Liver (tissue), 9 donors: ENCODE results near the gene SMTNL2. TPM values are rescaled to one million over a fixed set of nuclear protein-coding genes. Genes with fewer than 3 reads are reported as not detected.

Experiments used
- DNase-seq: peaks from one replicate; pipeline ENCODE4 v3.0.0-alpha.2; 2017; ENCODE audit warnings: low spot score
- H3K27ac ChIP-seq, 2 donors: one replicate each; pipeline ENCODE4 v1.7.0; 2013; ENCODE audit warnings: inconsistent platforms in 2 of 2, low read length in 2 of 2, control low read depth in 1 of 2, low read depth in 1 of 2, mild to moderate bottlenecking in 1 of 2
- H3K27me3 ChIP-seq, 4 donors: one replicate each; pipeline versions ENCODE4 v1.6.1 to v1.7.0; 2013; ENCODE audit warnings: low read length in 3 of 4, inconsistent platforms in 1 of 4, mild to moderate bottlenecking in 1 of 4, moderate library complexity in 1 of 4; ENCODE audit not compliant: control insufficient read depth in 4 of 4, insufficient read depth in 4 of 4
- H3K36me3 ChIP-seq, 4 donors: one replicate each; pipeline versions ENCODE4 v1.6.1 to v1.7.0; 2013; ENCODE audit warnings: low read length in 3 of 4, mild to moderate bottlenecking in 3 of 4, low read depth in 1 of 4, moderate library complexity in 1 of 4; ENCODE audit not compliant: control insufficient read depth in 4 of 4, insufficient read depth in 3 of 4
- H3K4me1 ChIP-seq, 4 donors: one replicate each; pipeline versions ENCODE4 v1.6.1 to v1.7.0; 2013; ENCODE audit warnings: low read length in 3 of 4, mild to moderate bottlenecking in 3 of 4, moderate library complexity in 1 of 4; ENCODE audit not compliant: control insufficient read depth in 4 of 4, insufficient read depth in 4 of 4
- H3K4me3 ChIP-seq, 3 donors: one replicate each; pipeline versions ENCODE4 v1.6.1 to v1.7.0; 2013; ENCODE audit warnings: low read length in 3 of 3, control low read depth in 1 of 3, low read depth in 1 of 3, mild to moderate bottlenecking in 1 of 3
- H3K9ac ChIP-seq, 2 donors: one replicate each; pipeline ENCODE4 v1.7.0; 2013; ENCODE audit warnings: low read length in 2 of 2, mild to moderate bottlenecking in 2 of 2, moderate library complexity in 2 of 2, control low read depth in 1 of 2, low read depth in 1 of 2
- H3K9me3 ChIP-seq, 4 donors: one replicate each; pipeline versions ENCODE4 v1.6.1 to v1.7.0; 2013; ENCODE audit warnings: low read length in 3 of 4; ENCODE audit not compliant: control insufficient read depth in 4 of 4
- EGR1 ChIP-seq, 2 donors: IDR thresholded peaks; 2 replicates each; pipeline ENCODE4 v1.6.1; 2016 to 2018; ENCODE audit warnings: antibody characterized with exemption in 2 of 2, low read depth in 2 of 2
- FOXA1 ChIP-seq: IDR thresholded peaks from 2 replicates; pipeline ENCODE4 v1.6.1; 2016; ENCODE audit warnings: antibody characterized with exemption
- FOXA2 ChIP-seq: IDR thresholded peaks from 2 replicates; pipeline ENCODE4 v1.6.1; 2016; ENCODE audit warnings: antibody characterized with exemption
- GABPA ChIP-seq, 2 donors: IDR thresholded peaks in 1 of 2; conservative IDR thresholded peaks in 1 of 2; 2 replicates each; pipeline ENCODE4 v1.6.1; 2016; ENCODE audit warnings: antibody characterized with exemption in 2 of 2, mild to moderate bottlenecking in 1 of 2, moderate library complexity in 1 of 2
- HNF4A ChIP-seq, 2 donors: conservative IDR thresholded peaks; 2 replicates each; pipeline ENCODE4 v1.6.1; 2016; ENCODE audit warnings: antibody characterized with exemption in 2 of 2, mild to moderate bottlenecking in 2 of 2
- HNF4G ChIP-seq: IDR thresholded peaks from 2 replicates; pipeline ENCODE4 v1.6.1; 2016; ENCODE audit warnings: antibody characterized with exemption
- JUND ChIP-seq, 2 donors: IDR thresholded peaks; 2 replicates each; pipeline ENCODE4 v1.6.1; 2016; ENCODE audit warnings: antibody characterized with exemption in 2 of 2
- NR2F2 ChIP-seq: IDR thresholded peaks from 2 replicates; pipeline ENCODE4 v1.6.1; 2016; ENCODE audit warnings: antibody characterized with exemption
- RAD21 ChIP-seq, 2 donors: IDR thresholded peaks; 2 replicates each; pipeline ENCODE4 v1.6.1; 2016; ENCODE audit warnings: antibody characterized with exemption in 2 of 2, mild to moderate bottlenecking in 2 of 2
- RXRA ChIP-seq, 2 donors: IDR thresholded peaks; 2 replicates each; pipeline ENCODE4 v1.6.1; 2017 to 2018; ENCODE audit warnings: antibody characterized with exemption in 2 of 2, mild to moderate bottlenecking in 1 of 2
- SP1 ChIP-seq: IDR thresholded peaks from 2 replicates; pipeline ENCODE4 v1.6.1; 2018; ENCODE audit warnings: antibody characterized with exemption, mild to moderate bottlenecking
- TAF1 ChIP-seq: conservative IDR thresholded peaks from 2 replicates; pipeline ENCODE4 v1.6.1; 2016; ENCODE audit warnings: antibody characterized with exemption, mild to moderate bottlenecking
- YY1 ChIP-seq: IDR thresholded peaks from 2 replicates; pipeline ENCODE4 v1.6.1; 2016; ENCODE audit warnings: antibody characterized with exemption, mild to moderate bottlenecking
- WGBS: extraction: QIAGEN DNeasy Blood & Tissue Kit; methylation state at CpG from one replicate; pipeline ENCODE4 v1.1.7; 2013; 5-methylcytosine and 5-hydroxymethylcytosine counted together
- polyA plus RNA-seq, 2 donors: library from polyadenylated mRNA; stranded (reverse) in 1 of 2; unstranded in 1 of 2; fragments of 200-250 nt in 1 of 2; fragments of >200 nt in 1 of 2; fragmentation: Nextera tagmentation in 1 of 2; extraction: Ambion mirVana in 1 of 2; gene quantifications; one replicate each; pipeline versions ENCODE4 v1.2.1 to v1.2.3, GENCODE V29; 2013 to 2015
- total RNA-seq, 2 donors: library from RNA; depleted of rRNA; stranded (reverse); fragments of >200 nt; gene quantifications; one replicate each; pipeline ENCODE4 v1.2.3, GENCODE V29; 2014
- TF ChIP-seq, protein P1 (sequence below): IDR thresholded peaks from 2 replicates; pipeline ENCODE4 v1.6.1; 2016; ENCODE audit warnings: antibody characterized with exemption
- TF ChIP-seq, protein P2 (sequence below): fragments of 150-350 bp; IDR thresholded peaks from 2 replicates; pipeline ENCODE4 v1.5.1; 2017; ENCODE audit warnings: improper control_type of control experiment, low read depth, low read length; ENCODE audit not compliant: missing input control
- TF ChIP-seq, protein P3 (sequence below): IDR thresholded peaks from 2 replicates; pipeline ENCODE4 v1.6.1; 2016; ENCODE audit warnings: antibody characterized with exemption
- TF ChIP-seq, protein P4 (sequence below): IDR thresholded peaks from 2 replicates; pipeline ENCODE4 v1.6.1; 2016; ENCODE audit warnings: antibody characterized with exemption, mild to moderate bottlenecking
- TF ChIP-seq, protein P5 (sequence below): IDR thresholded peaks from 2 replicates; pipeline ENCODE4 v1.6.1; 2016; ENCODE audit warnings: antibody characterized with exemption
- donor health status: healthy.
- donor health status: healthy.
- donor health status: healthy.
- donor health status: healthy.
- donor health status: healthy.

Gene SMTNL2
- total and polyA plus RNA-seq, 4 donors, result 0.13 to 0.29 TPM; not detected in 2

DNA sequence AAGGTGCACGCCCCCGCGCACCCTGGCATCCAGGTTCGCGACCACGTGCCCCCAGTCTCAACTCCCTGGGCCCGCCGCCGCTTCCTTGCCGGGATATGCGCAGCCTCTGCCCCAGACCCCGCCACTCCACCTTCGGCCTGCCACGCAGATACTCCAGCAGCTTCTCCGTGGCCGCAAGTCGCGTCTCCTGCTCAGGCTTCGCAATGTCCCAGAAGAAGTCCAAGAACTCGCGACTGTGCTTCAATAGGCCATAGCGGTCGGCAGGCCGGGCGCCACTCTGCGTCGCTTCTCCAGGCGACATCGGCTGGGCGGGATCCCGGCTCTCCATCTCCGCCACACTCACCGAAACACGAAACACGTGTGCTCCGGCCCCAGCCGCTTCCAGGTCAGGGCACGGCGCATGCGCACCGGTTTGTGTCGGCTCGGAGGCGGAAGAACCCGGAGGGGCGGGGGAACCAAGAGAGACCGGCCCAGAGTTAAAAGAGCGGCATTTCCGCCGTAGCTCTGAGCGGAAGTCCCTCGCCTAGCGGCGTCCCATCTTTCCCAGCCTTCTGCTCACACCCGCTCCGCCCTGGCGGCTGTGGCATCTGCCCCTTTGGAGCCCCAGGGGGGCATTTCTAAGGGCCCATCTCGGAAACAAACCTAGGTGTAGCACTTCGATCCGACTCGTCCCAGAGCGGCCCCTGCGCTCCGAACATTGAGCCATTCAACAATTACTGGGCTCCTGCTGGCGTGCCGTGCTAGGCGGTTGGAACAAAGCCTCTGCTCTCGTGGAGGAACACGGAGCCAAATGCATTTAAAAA lies 29.1 kb upstream of the SMTNL2 start, which contains the start of gene MYBBP1A:
Gene MYBBP1A (minus strand): TSS at position 388 of the 803 bp plus-strand sequence. CDS start 60 bp downstream, at position 328.
- H3K27ac ChIP-seq, result peak within 1 kb of the TSS; percentile 32 to 65
- peak within 1 kb of the TSS; percentile 83 to 97 (median 91) for H3K4me3 ChIP-seq
- no peaks in the 10 kb centered on the region for H3K9me3 ChIP-seq
- H3K36me3 ChIP-seq, result peaks cover 5 to 28% (median 20%) of the 10 kb centered on the region in 4 donors
- H3K9ac ChIP-seq, result peak within 1 kb of the TSS; percentile 60 to 72
- H3K27me3 ChIP-seq, result no peaks in the 10 kb centered on the region
- peak; percentile 95 for DNase-seq
- TF ChIP-seq FOXA2 (no peak), FOXA1 (no peak), NR2F2 (peak; percentile 60), SP1 (peak; percentile 59), HNF4A (conservative IDR thresholded peaks at IDR 0.05) (no peak), YY1 (peak; percentile 91), TAF1 (peak; percentile 83), EGR1 (IDR thresholded peaks at IDR 0.05; ENCODE audit: low read depth in 2 of 2) (peak in 1 of 2 donors; percentile 33), HNF4G (peak; percentile 5), RAD21 (IDR thresholded peaks at IDR 0.05) (peak in 1 of 2 donors; percentile 67), GABPA (IDR thresholded peaks at IDR 0.05 in 1 of 2, conservative IDR thresholded peaks at IDR 0.05 in 1 of 2) (peak; percentile 81 to 94), JUND (IDR thresholded peaks at IDR 0.05) (no peak), RXRA (IDR thresholded peaks at IDR 0.05) (peak; percentile 33 to 48)
- TF ChIP-seq, protein P1, sequence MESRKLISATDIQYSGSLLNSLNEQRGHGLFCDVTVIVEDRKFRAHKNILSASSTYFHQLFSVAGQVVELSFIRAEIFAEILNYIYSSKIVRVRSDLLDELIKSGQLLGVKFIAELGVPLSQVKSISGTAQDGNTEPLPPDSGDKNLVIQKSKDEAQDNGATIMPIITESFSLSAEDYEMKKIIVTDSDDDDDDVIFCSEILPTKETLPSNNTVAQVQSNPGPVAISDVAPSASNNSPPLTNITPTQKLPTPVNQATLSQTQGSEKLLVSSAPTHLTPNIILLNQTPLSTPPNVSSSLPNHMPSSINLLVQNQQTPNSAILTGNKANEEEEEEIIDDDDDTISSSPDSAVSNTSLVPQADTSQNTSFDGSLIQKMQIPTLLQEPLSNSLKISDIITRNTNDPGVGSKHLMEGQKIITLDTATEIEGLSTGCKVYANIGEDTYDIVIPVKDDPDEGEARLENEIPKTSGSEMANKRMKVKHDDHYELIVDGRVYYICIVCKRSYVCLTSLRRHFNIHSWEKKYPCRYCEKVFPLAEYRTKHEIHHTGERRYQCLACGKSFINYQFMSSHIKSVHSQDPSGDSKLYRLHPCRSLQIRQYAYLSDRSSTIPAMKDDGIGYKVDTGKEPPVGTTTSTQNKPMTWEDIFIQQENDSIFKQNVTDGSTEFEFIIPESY, result no peak
- TF ChIP-seq, protein P2, sequence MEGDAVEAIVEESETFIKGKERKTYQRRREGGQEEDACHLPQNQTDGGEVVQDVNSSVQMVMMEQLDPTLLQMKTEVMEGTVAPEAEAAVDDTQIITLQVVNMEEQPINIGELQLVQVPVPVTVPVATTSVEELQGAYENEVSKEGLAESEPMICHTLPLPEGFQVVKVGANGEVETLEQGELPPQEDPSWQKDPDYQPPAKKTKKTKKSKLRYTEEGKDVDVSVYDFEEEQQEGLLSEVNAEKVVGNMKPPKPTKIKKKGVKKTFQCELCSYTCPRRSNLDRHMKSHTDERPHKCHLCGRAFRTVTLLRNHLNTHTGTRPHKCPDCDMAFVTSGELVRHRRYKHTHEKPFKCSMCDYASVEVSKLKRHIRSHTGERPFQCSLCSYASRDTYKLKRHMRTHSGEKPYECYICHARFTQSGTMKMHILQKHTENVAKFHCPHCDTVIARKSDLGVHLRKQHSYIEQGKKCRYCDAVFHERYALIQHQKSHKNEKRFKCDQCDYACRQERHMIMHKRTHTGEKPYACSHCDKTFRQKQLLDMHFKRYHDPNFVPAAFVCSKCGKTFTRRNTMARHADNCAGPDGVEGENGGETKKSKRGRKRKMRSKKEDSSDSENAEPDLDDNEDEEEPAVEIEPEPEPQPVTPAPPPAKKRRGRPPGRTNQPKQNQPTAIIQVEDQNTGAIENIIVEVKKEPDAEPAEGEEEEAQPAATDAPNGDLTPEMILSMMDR, result peak; percentile 29
- TF ChIP-seq, protein P3, sequence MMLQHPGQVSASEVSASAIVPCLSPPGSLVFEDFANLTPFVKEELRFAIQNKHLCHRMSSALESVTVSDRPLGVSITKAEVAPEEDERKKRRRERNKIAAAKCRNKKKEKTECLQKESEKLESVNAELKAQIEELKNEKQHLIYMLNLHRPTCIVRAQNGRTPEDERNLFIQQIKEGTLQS, result no peak
- TF ChIP-seq, protein P4, sequence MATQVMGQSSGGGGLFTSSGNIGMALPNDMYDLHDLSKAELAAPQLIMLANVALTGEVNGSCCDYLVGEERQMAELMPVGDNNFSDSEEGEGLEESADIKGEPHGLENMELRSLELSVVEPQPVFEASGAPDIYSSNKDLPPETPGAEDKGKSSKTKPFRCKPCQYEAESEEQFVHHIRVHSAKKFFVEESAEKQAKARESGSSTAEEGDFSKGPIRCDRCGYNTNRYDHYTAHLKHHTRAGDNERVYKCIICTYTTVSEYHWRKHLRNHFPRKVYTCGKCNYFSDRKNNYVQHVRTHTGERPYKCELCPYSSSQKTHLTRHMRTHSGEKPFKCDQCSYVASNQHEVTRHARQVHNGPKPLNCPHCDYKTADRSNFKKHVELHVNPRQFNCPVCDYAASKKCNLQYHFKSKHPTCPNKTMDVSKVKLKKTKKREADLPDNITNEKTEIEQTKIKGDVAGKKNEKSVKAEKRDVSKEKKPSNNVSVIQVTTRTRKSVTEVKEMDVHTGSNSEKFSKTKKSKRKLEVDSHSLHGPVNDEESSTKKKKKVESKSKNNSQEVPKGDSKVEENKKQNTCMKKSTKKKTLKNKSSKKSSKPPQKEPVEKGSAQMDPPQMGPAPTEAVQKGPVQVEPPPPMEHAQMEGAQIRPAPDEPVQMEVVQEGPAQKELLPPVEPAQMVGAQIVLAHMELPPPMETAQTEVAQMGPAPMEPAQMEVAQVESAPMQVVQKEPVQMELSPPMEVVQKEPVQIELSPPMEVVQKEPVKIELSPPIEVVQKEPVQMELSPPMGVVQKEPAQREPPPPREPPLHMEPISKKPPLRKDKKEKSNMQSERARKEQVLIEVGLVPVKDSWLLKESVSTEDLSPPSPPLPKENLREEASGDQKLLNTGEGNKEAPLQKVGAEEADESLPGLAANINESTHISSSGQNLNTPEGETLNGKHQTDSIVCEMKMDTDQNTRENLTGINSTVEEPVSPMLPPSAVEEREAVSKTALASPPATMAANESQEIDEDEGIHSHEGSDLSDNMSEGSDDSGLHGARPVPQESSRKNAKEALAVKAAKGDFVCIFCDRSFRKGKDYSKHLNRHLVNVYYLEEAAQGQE, result peak; percentile 65
- TF ChIP-seq, protein P5, sequence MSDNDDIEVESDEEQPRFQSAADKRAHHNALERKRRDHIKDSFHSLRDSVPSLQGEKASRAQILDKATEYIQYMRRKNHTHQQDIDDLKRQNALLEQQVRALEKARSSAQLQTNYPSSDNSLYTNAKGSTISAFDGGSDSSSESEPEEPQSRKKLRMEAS, result peak; percentile 96
- WGBS, result under 1% methylated on average over 69 of the region's 69 CpGs
- H3K4me1 ChIP-seq, result peaks cover 2 to 25% (median 12%) of the 10 kb centered on the region in 4 donors
